HT-29 (cell line): ENCODE measurements around the gene CRELD1. TPM values are rescaled to one million over a fixed set of nuclear protein-coding genes. Genes with fewer than 3 reads are reported as not detected.

ENCODE experiments used
- DNase-seq: peaks from one replicate; pipeline ENCODE4 v3.0.0-alpha.2; 2015; ENCODE audit warnings: low spot score
- total RNA-seq: library from RNA; depleted of rRNA; stranded (reverse); fragments of >200 nt; shearing (Covaris generic); gene quantifications from 2 replicates; pipeline ENCODE4 v1.2.3, GENCODE V29; 2014

Gene CRELD1
- total RNA-seq, 1 experiment from 2014 or later = 12.9 TPM

- DNase-seq = no peak
These were observed 30.4 kb upstream of the CRELD1 start for GRCh38 chr3:9903238-9903624.

DNA sequence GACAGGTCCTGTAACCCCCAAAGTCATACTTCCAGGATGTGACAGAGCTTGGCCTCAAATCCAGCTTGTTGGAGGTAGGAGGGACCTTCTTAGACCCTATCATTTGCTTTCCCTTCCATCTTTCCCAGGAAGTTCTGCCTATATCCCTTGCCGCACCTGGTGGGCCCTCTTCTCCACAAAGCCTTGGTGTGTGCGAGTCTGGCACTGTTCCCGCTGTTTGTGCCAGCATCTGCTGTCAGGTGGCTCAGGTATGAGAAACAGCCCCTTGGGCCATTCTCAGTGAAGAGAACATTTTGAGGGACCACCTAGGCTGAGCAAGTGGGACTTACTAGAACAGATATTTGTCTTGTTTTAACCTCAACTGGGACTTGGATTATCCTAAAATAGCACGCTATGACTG, 29.7 kb upstream of the CRELD1 start:
- no peak for DNase-seq

GRCh38 chr3:9906480-9906879, 27.2 kb upstream of the CRELD1 start:
- DNase-seq = no peak

- no peak for DNase-seq
These were observed 25.3 kb upstream of the CRELD1 start for GRCh38 chr3:9908286-9908685.

DNA sequence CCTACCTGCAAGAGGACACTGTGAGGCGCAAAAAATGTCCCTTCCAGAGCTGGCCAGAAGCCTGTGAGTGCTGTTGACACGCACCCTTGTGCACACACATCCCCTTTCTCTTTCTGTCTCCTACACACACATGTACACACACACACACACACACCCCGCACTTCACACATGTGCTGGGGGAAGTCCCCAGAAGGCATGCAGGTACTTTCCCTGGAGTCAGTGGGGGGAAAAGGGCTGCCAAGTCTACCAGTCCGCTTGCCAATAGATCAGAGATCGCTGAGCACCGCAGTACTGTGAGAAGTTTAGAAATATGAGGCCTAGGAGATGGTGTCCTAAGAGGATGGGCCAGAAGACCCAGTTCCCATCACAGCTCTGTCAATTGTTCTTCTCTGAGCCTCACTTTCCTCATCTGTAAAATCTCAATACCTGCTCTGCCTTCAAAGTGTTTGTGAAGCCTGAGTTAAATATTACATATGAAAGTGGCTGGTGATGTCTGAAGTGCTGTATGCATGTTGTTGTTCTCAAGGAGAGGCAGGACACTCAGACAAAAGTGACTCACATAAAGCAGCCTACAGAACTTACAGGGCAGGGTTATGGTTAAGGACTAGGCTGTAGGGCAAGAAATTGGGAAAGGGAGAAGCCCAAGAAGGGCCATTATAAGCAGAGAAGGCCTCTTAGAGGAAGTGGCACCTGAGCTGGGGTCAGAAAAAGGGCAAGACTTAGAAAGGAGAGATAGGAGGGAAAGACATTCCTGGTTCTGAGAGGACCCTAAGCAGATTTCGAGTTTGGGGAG, 24.2 kb upstream of the CRELD1 start:
- DNase-seq = no peak

DNA sequence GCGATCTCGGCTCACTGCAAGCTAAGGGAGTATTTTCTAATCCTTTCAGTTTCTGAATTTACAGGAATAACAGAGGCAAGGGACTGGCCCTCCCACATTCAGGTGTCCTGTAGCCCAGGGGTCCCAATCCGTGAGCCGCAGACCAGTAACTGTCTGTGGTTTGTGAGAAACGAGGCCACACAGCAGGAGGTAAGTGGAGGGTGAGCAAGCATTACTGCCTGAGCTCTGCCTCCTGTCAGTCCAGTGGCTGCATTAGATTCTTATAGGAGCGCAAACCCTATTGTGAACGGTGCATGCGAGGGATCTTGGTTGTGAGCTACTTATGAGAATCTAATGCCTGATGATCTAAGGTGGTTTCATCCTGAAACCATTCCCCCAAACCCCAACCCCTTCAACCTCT, 21.8 kb upstream of the CRELD1 start:
- DNase-seq = no peak

- DNase-seq = no peak
These were observed 21.2 kb upstream of the CRELD1 start for GRCh38 chr3:9912294-9912935.

- DNase-seq = no peak
These were observed 20.0 kb upstream of the CRELD1 start for GRCh38 chr3:9913601-9914000.

GRCh38 chr3:9914011-9914410, 19.6 kb upstream of the CRELD1 start:
- DNase-seq = no peak

- no peak for DNase-seq
These were observed 18.9 kb upstream of the CRELD1 start for GRCh38 chr3:9914559-9915253.

DNA sequence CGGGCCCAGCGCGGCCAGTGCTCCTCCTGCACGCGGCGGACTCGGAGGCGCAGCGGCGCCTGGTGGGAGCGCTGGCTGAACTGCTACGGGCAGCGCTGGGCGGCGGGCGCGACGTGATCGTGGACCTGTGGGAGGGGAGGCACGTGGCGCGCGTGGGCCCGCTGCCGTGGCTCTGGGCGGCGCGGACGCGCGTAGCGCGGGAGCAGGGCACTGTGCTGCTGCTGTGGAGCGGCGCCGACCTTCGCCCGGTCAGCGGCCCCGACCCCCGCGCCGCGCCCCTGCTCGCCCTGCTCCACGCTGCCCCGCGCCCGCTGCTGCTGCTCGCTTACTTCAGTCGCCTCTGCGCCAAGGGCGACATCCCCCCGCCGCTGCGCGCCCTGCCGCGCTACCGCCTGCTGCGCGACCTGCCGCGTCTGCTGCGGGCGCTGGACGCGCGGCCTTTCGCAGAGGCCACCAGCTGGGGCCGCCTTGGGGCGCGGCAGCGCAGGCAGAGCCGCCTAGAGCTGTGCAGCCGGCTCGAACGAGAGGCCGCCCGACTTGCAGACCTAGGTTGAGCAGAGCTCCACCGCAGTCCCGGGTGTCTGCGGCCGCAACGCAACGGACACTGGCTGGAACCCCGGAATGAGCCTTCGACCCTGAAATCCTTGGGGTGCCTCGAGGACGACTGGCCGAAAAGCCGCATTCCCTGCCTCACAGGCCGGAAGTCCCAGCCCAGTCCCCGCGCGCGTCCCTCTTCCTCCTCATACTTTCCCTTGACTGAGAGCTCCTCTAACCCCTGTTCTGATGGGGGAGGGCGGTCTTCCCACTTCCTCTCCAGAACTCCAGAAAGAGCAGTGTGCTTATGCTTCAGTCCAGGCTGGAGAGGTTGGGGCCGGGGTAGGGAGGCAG, 18.1 kb upstream of the CRELD1 start:
- peak; percentile 58 for DNase-seq

DNA sequence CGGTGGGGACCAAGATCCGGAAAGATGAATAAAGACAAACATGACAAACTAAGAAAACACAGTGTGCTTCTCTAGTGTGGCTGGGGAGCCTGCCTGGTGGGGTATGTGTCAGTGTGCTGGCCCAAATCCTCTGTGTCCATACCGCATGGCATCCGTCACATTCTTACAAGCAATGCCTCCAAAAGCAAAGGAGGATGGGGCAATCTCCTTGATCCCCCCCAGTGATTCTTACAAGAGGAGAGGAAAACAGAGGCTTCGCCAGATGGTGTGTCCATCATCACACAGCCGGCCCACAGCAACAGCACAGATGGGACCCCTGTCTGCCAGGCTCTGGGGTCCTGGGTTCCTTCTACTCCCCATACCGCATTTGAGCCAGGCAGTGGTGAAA, 17.3 kb upstream of the CRELD1 start:
- no peak for DNase-seq

GRCh38 chr3:9916734-9917680, 16.6 kb upstream of the CRELD1 start, which contains the start of gene IL17RC:
IL17RC (plus strand) TSS chr3:9917098; CDS start chr3:9917316, 218 bp downstream.
- DNase-seq = peak; percentile 78

GRCh38 chr3:9917820-9918219, 15.8 kb upstream of the CRELD1 start:
- DNase-seq = no peak

GRCh38 chr3:9918261-9919038, 15.2 kb upstream of the CRELD1 start:
- no peak for DNase-seq

- no peak for DNase-seq
These were observed 5.5 kb upstream of the CRELD1 start for GRCh38 chr3:9928158-9928557.

GRCh38 chr3:9930804-9931418, 2.7 kb upstream of the CRELD1 start:
- no peak for DNase-seq

DNA sequence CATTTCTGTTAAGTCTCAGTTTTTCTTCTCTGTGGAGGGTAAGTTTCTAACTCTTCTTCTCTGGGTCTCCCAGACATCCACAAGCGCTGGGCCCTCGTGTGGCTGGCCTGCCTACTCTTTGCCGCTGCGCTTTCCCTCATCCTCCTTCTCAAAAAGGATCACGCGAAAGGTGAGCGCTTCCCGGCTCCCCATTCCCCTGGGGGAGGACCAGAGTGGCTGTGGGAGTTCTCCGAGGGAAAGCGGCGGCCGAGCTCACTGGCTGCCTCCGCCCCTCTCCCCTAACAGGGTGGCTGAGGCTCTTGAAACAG, 1.1 kb upstream of the CRELD1 start:
- DNase-seq = no peak

GRCh38 chr3:9932843-9933560, 632 bp upstream of the CRELD1 start:
- peak; percentile 75 for DNase-seq
